Measurements from ENCODE around the gene AGPAT4. TPM values are rescaled to one million over a fixed set of nuclear protein-coding genes. Genes with fewer than 3 reads are reported as not detected.

The AGPAT4 gene
- total RNA-seq, 2 donors from 2014 or later: 12.8 to 14.0 TPM

GRCh38 chr6:161215876-161216615 lies 57.8 kb downstream of the AGPAT4 start:
- intact Hi-C loops (cut with DNase I): no loop called here
- DNase-seq (ENCODE audit: low spot score): no peak

GRCh38 chr6:161215193-161215592 lies 58.7 kb downstream of the AGPAT4 start:
- DNase-seq (ENCODE audit: low spot score): no peak
- intact Hi-C loops (cut with DNase I): no loop called here

GRCh38 chr6:161214722-161215121 lies 59.1 kb downstream of the AGPAT4 start:
- no peak for DNase-seq (ENCODE audit: low spot score)
- intact Hi-C loops (cut with DNase I): no loop called here

- intact Hi-C loops (cut with DNase I): no loop called here
- DNase-seq (ENCODE audit: low spot score): no peak
Observed at GRCh38 chr6:161212902-161213301, 61.0 kb downstream of the AGPAT4 start.

- intact Hi-C loops (cut with DNase I): no loop called here
- DNase-seq (ENCODE audit: low spot score): no peak
Observed at GRCh38 chr6:161211380-161212035, 62.4 kb downstream of the AGPAT4 start.

- intact Hi-C loops (cut with DNase I): no loop called here
- DNase-seq (ENCODE audit: low spot score): no peak
Observed at GRCh38 chr6:161210857-161211256, 63.0 kb downstream of the AGPAT4 start.

- no peak for DNase-seq (ENCODE audit: low spot score)
- intact Hi-C loops (cut with DNase I): no loop called here
Observed at GRCh38 chr6:161207200-161207599, 66.7 kb downstream of the AGPAT4 start.

DNA sequence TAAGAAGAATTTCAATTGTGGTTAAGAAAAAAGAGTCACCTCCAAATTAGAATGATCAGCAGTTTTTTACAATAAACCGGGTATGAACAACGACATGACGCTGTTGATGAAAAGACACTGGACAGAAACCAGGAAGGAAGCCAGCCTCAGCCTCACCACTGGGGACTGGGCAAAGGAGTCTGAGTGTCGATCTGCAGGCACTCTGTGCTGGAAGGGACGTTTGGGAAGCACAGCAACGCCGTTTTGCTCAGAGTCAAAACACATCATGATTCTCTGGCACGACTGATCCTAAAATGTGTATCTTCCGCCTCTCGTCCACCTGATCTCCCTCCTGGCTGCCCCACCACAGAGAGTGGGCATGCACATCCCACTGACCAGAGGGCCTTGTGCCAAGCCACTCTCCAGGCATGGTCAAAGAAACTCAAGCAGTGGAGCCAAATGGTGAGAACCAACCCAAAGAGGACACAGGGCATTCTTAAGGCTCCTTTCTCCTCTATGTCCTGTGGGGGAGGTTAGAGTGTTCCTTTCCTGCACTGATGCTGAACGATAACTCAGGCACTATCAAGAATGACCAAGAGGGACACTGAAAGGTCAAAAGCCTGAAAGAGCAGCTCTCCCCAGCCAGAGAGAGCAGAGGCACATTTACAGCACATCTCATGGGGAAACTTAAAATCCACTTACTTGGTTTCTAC lies 68.8 kb downstream of the AGPAT4 start:
- DNase-seq (ENCODE audit: low spot score): no peak
- intact Hi-C loops (cut with DNase I): no loop called here

DNA sequence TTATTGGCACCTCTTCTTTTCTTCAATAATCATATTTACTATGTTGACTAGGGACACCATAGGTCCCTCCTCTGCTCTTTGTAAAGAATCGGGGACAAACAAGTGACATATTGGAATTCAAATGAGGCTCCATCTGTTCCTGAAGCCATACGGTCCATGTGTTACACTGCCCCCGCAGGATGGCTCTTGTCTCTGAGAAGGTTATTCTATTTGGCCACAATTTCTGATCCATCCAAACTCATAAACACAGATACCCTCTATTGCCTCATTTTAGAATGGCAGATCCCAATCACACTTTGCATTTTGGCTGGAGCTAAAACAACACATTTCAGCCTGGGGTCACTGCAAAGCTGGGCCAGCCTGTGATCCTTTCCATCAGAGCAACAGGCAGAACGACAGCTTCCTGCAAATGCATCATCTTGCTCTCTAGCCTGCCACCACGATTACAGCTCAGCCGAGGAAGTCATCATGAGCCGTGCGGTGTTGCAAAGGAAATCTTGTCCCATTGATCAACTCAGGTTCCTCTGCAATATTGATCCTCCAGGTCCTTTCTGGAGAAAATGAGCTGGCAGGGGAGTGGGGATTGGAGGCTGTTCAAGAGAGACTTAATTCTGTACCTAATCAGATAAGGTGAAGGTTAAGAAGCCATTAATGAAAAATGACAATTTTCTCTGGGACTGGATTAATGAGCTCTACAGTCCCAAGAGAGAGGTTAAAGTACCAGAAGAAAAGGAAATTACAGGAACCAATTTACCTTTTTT lies 73.1 kb downstream of the AGPAT4 start:
- intact Hi-C loops (cut with DNase I): no loop called here
- DNase-seq (ENCODE audit: low spot score): no peak

DNA sequence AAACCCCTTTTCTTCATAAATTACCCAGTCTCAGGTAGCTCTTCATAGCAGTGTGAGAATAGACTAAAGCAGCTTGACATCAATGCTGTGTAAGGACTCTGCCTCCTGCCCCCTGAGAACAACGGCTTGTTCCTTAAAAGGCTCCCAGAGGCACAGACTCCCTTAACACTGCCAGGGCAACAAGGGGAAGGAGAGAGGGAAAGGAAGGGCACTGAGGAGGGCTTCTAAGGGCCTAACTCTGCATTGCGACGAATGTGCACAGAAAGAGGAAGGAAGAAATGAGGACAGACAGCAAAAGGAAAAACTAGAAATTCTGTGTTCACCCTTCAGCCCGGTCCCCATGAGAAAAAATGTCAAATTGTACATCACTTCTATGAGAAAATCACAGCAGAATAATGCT lies 74.0 kb downstream of the AGPAT4 start:
- intact Hi-C loops (cut with DNase I): no loop called here
- DNase-seq (ENCODE audit: low spot score): no peak

- no peak for DNase-seq (ENCODE audit: low spot score)
- intact Hi-C loops (cut with DNase I): no loop called here
Observed at GRCh38 chr6:161198783-161199460, 74.9 kb downstream of the AGPAT4 start.

- intact Hi-C loops (cut with DNase I): no loop called here
- no peak for DNase-seq (ENCODE audit: low spot score)
Observed at GRCh38 chr6:161198176-161198575, 75.7 kb downstream of the AGPAT4 start.

- intact Hi-C loops (cut with DNase I): no loop called here
- DNase-seq (ENCODE audit: low spot score): no peak
Observed at GRCh38 chr6:161195386-161195785, 78.5 kb downstream of the AGPAT4 start.

DNA sequence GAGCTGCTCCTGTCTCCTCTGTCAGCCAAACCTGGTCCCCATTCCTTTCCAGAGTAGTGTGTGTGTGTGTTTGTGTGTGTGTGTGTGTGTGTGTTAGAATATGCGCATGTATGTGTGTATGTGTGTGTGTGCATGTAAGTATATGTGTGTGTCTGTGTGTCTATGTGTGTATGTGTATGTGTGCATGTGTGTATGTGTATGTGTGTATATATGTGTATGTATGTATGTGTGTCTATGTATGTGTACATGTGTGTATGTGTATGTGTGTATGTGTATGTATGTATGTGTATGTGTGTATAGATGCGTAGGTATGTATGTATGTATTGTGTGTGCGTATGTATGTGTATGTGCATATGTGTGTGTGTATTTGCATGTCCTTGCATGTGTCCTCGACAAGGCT lies 79.5 kb downstream of the AGPAT4 start:
- intact Hi-C loops (cut with DNase I): no loop called here
- no peak for DNase-seq (ENCODE audit: low spot score)

GRCh38 chr6:161192636-161193411 lies 81.0 kb downstream of the AGPAT4 start:
- DNase-seq (ENCODE audit: low spot score): no peak
- intact Hi-C loops (cut with DNase I): no loop called here

GRCh38 chr6:161191671-161192070 lies 82.2 kb downstream of the AGPAT4 start:
- intact Hi-C loops (cut with DNase I): no loop called here
- no peak for DNase-seq (ENCODE audit: low spot score)

GRCh38 chr6:161191007-161191406 lies 82.9 kb downstream of the AGPAT4 start:
- DNase-seq (ENCODE audit: low spot score): no peak
- intact Hi-C loops (cut with DNase I): no loop called here

DNA sequence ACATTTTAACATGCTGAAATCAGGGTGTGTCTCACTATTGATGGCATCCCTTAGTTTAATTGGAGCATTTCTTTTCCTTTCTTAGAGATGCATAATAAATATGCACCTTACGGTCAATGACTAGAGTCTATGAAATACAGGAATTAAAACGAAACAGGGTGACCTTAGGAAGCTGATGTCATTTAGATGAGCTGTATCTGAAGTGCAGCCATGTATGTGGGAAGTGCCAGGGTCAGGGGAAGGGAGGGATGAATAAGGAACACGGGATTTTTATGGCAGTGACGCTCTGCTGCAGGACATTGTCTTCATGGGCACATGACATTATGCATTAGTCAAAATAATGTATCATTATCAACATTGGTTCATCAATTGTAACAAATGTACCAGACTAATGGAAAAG lies 84.0 kb downstream of the AGPAT4 start:
- intact Hi-C loops (cut with DNase I): no loop called here
- DNase-seq (ENCODE audit: low spot score): no peak
